ENCODE results near the gene TMEM258. TPM values are rescaled to one million over a fixed set of nuclear protein-coding genes. Genes with fewer than 3 reads are reported as not detected.

Gene TMEM258
- total and polyA plus RNA-seq, 4 donors = 31.0 to 136 (median 98.7) TPM

DNA sequence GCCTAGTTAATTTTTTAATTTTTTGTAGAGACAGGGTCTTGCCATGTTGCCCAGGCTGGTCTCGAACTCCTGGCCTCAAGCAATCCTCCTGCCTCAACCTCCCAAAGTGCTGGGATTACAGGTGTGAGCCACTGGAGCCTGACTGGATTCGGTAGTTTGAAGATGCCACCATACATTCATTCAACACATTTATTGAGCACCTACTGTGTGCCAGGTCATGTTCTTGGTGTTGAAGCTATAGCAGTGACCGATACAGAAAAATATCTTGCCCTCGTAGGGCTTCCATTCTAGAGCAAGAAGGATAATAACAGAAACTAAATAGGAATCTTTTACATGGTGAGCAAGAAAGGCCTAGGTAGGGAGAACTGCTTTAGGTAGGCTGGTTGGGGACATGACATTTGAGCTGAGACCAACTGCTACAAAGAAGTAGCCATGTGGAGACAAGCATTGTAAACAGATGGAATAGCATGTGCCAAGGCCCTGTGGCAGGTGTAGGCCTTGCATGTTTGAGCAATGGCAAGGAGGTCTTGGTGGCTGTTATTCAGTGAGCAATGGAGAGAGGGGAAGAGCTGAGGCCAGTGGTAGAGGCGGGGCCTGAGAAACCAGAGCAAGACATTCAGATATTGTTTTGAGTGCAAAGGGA is 41.6 kb downstream of the TMEM258 start:
- H3K4me1 ChIP-seq (ENCODE audit: control insufficient read depth in 4 of 4, insufficient read depth in 4 of 4, low read length in 3 of 4) = peaks cover 0 to 29% (median 19%) of the 10 kb centered on the region in 4 donors
- no peak overlapping the region for H3K4me3 ChIP-seq (ENCODE audit: low read depth in 1 of 3, low read length in 3 of 3)
- 96% methylated on average over 5 of the region's 5 CpGs for WGBS
- TF ChIP-seq, protein P1, sequence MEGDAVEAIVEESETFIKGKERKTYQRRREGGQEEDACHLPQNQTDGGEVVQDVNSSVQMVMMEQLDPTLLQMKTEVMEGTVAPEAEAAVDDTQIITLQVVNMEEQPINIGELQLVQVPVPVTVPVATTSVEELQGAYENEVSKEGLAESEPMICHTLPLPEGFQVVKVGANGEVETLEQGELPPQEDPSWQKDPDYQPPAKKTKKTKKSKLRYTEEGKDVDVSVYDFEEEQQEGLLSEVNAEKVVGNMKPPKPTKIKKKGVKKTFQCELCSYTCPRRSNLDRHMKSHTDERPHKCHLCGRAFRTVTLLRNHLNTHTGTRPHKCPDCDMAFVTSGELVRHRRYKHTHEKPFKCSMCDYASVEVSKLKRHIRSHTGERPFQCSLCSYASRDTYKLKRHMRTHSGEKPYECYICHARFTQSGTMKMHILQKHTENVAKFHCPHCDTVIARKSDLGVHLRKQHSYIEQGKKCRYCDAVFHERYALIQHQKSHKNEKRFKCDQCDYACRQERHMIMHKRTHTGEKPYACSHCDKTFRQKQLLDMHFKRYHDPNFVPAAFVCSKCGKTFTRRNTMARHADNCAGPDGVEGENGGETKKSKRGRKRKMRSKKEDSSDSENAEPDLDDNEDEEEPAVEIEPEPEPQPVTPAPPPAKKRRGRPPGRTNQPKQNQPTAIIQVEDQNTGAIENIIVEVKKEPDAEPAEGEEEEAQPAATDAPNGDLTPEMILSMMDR (IDR thresholded peaks at IDR 0.05; ENCODE audit: low read depth, low read length, missing input control) = no peak
- TF ChIP-seq ATF3 (IDR thresholded peaks at IDR 0.05) (no peak), RAD21 (IDR thresholded peaks at IDR 0.05) (no peak), MAX (IDR thresholded peaks at IDR 0.05) (no peak), EGR1 (IDR thresholded peaks at IDR 0.05; ENCODE audit: low read depth in 2 of 2) (no peak), FOXA1 (IDR thresholded peaks at IDR 0.05) (no peak), YY1 (IDR thresholded peaks at IDR 0.05) (no peak), NR2F2 (IDR thresholded peaks at IDR 0.05) (no peak), SP1 (IDR thresholded peaks at IDR 0.05) (no peak), HNF4G (IDR thresholded peaks at IDR 0.05) (no peak), GABPA (IDR thresholded peaks at IDR 0.05 in 1 of 2, conservative IDR thresholded peaks at IDR 0.05 in 1 of 2) (no peak)
- TF ChIP-seq, protein P2, sequence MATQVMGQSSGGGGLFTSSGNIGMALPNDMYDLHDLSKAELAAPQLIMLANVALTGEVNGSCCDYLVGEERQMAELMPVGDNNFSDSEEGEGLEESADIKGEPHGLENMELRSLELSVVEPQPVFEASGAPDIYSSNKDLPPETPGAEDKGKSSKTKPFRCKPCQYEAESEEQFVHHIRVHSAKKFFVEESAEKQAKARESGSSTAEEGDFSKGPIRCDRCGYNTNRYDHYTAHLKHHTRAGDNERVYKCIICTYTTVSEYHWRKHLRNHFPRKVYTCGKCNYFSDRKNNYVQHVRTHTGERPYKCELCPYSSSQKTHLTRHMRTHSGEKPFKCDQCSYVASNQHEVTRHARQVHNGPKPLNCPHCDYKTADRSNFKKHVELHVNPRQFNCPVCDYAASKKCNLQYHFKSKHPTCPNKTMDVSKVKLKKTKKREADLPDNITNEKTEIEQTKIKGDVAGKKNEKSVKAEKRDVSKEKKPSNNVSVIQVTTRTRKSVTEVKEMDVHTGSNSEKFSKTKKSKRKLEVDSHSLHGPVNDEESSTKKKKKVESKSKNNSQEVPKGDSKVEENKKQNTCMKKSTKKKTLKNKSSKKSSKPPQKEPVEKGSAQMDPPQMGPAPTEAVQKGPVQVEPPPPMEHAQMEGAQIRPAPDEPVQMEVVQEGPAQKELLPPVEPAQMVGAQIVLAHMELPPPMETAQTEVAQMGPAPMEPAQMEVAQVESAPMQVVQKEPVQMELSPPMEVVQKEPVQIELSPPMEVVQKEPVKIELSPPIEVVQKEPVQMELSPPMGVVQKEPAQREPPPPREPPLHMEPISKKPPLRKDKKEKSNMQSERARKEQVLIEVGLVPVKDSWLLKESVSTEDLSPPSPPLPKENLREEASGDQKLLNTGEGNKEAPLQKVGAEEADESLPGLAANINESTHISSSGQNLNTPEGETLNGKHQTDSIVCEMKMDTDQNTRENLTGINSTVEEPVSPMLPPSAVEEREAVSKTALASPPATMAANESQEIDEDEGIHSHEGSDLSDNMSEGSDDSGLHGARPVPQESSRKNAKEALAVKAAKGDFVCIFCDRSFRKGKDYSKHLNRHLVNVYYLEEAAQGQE (IDR thresholded peaks at IDR 0.05) = no peak
- TF ChIP-seq, protein P3, sequence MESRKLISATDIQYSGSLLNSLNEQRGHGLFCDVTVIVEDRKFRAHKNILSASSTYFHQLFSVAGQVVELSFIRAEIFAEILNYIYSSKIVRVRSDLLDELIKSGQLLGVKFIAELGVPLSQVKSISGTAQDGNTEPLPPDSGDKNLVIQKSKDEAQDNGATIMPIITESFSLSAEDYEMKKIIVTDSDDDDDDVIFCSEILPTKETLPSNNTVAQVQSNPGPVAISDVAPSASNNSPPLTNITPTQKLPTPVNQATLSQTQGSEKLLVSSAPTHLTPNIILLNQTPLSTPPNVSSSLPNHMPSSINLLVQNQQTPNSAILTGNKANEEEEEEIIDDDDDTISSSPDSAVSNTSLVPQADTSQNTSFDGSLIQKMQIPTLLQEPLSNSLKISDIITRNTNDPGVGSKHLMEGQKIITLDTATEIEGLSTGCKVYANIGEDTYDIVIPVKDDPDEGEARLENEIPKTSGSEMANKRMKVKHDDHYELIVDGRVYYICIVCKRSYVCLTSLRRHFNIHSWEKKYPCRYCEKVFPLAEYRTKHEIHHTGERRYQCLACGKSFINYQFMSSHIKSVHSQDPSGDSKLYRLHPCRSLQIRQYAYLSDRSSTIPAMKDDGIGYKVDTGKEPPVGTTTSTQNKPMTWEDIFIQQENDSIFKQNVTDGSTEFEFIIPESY (IDR thresholded peaks at IDR 0.05) = no peak
- no peaks in the 10 kb centered on the region for H3K36me3 ChIP-seq (ENCODE audit: control insufficient read depth in 4 of 4, insufficient read depth in 3 of 4, low read depth in 1 of 4, low read length in 3 of 4)
- H3K9me3 ChIP-seq (ENCODE audit: control insufficient read depth in 4 of 4, low read length in 3 of 4) = no peaks in the 10 kb centered on the region
- H3K27me3 ChIP-seq (ENCODE audit: control insufficient read depth in 4 of 4, insufficient read depth in 4 of 4, low read length in 3 of 4) = no peaks in the 10 kb centered on the region
- no peak overlapping the region for H3K27ac ChIP-seq (ENCODE audit: low read depth in 1 of 2, low read length in 2 of 2)
- DNase-seq (ENCODE audit: low spot score) = no peak
- no peak overlapping the region for H3K9ac ChIP-seq (ENCODE audit: low read depth in 1 of 2, low read length in 2 of 2)

GRCh38 chr11:61749591-61750217 is 42.7 kb downstream of the TMEM258 start:
- no peak overlapping the region for H3K4me3 ChIP-seq (ENCODE audit: low read depth in 1 of 3, low read length in 3 of 3)
- 63% methylated on average over 21 of the region's 21 CpGs for WGBS
- H3K27ac ChIP-seq (ENCODE audit: low read depth in 1 of 2, low read length in 2 of 2) = no peak overlapping the region
- DNase-seq (ENCODE audit: low spot score) = no peak
- H3K9ac ChIP-seq (ENCODE audit: low read depth in 1 of 2, low read length in 2 of 2) = no peak overlapping the region
- H3K27me3 ChIP-seq (ENCODE audit: control insufficient read depth in 4 of 4, insufficient read depth in 4 of 4, low read length in 3 of 4) = no peaks in the 10 kb centered on the region
- H3K9me3 ChIP-seq (ENCODE audit: control insufficient read depth in 4 of 4, low read length in 3 of 4) = no peaks in the 10 kb centered on the region
- H3K4me1 ChIP-seq (ENCODE audit: control insufficient read depth in 4 of 4, insufficient read depth in 4 of 4, low read length in 3 of 4) = peaks cover 0 to 23% (median 18%) of the 10 kb centered on the region in 4 donors
- TF ChIP-seq FOXA1 (IDR thresholded peaks at IDR 0.05) = no peak
- no peak for TF ChIP-seq MAX (IDR thresholded peaks at IDR 0.05)
- TF ChIP-seq RXRA (IDR thresholded peaks at IDR 0.05) = no peak
- no peak for TF ChIP-seq NR2F2 (IDR thresholded peaks at IDR 0.05)
- no peak for TF ChIP-seq GABPA (IDR thresholded peaks at IDR 0.05 in 1 of 2, conservative IDR thresholded peaks at IDR 0.05 in 1 of 2)
- no peak for TF ChIP-seq YY1 (IDR thresholded peaks at IDR 0.05)
- no peak for TF ChIP-seq HNF4A (conservative IDR thresholded peaks at IDR 0.05)
- no peak for TF ChIP-seq RAD21 (IDR thresholded peaks at IDR 0.05)
- no peaks in the 10 kb centered on the region for H3K36me3 ChIP-seq (ENCODE audit: control insufficient read depth in 4 of 4, insufficient read depth in 3 of 4, low read depth in 1 of 4, low read length in 3 of 4)
